ENCODE results near the gene SNX33. TPM values are rescaled to one million over a fixed set of nuclear protein-coding genes. Genes with fewer than 3 reads are reported as not detected.
A peak's percentile ranks its signal among the peaks of the same experiment; 100 is the strongest.

SNX33 gene
- total and polyA plus RNA-seq, 2 of the 13 experiments (the other 11 are each of a cell fraction or from before 2014, with no cell fraction given): 11.0 to 11.6 TPM

DNA sequence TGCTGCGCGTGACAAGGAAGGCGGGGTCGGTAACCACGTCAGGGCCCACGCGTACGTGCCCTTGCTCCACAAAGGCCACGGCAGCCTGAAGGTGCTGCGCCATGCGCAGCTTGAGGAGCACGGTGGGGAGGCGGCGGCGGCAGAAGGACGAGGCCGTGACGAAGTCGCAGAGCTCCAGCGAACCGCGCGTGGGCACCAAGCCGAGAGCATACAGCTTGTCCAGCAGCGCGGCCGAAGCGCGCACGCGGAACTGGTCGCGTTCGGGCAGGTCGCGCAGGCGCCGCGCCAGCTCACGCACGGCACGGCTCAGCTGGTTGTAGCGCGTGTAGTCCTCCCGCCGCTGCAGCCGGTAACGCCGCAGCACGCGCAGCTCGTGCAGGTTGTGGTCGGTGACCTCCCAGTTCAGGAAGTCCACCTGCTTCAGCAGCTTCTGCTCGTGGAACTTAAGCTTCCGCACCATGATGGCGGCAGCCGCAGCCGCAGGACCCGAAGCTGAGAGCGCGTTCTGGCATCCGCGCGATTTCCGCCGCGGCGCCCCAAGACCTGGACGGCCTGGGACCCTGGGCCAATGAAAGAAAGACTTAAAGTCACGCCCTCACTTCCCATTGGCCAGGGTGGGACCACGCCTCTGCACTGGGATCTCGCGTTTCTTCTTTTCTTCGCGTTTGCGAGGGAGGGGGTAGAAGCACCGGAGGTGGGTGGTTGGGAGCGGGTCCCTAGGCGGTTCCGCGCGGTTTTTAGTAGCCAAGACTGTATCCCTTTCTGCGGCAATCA is 7.8 kb upstream of the SNX33 start, which contains the start of gene IMP3 (continued):
- TF ChIP-seq GABPB1 (CRISPR knock-in tag; IDR thresholded peaks at IDR 0.05): peak; percentile 94
- TF ChIP-seq, protein P1, sequence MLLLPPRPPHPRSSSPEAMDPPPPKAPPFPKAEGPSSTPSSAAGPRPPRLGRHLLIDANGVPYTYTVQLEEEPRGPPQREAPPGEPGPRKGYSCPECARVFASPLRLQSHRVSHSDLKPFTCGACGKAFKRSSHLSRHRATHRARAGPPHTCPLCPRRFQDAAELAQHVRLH (CRISPR knock-in tag; IDR thresholded peaks at IDR 0.05; ENCODE audit: borderline replicate concordance, low read depth): peak; percentile 10; the same call in 1 of the 2 replicates
- peak; percentile 75 for TF ChIP-seq RXRA (CRISPR knock-in tag; IDR thresholded peaks at IDR 0.05)
- TF ChIP-seq ZFP36 (IDR thresholded peaks at IDR 0.05; ENCODE audit: borderline replicate concordance, low read depth, low read length, partially characterized antibody): no peak
- no peak for TF ChIP-seq CEBPG (CRISPR knock-in tag; IDR thresholded peaks at IDR 0.05)
- TF ChIP-seq, protein P2, sequence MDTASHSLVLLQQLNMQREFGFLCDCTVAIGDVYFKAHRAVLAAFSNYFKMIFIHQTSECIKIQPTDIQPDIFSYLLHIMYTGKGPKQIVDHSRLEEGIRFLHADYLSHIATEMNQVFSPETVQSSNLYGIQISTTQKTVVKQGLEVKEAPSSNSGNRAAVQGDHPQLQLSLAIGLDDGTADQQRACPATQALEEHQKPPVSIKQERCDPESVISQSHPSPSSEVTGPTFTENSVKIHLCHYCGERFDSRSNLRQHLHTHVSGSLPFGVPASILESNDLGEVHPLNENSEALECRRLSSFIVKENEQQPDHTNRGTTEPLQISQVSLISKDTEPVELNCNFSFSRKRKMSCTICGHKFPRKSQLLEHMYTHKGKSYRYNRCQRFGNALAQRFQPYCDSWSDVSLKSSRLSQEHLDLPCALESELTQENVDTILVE (CRISPR knock-in tag; IDR thresholded peaks at IDR 0.05): peak; percentile 91
- TF ChIP-seq IKZF4 (CRISPR knock-in tag; IDR thresholded peaks at IDR 0.05; ENCODE audit: borderline replicate concordance, low read depth, not compliant biosample characterization): peak; percentile 95
- TF ChIP-seq ZMAT3 (CRISPR knock-in tag; conservative IDR thresholded peaks at IDR 0.05): peak; percentile 97
- 0 out of 2 replicates have a peak, but pooled peaks have one; percentile 29 for TF ChIP-seq NFE2L1 (CRISPR knock-in tag; IDR thresholded peaks at IDR 0.05; ENCODE audit: borderline replicate concordance)
- TF ChIP-seq, protein P3, sequence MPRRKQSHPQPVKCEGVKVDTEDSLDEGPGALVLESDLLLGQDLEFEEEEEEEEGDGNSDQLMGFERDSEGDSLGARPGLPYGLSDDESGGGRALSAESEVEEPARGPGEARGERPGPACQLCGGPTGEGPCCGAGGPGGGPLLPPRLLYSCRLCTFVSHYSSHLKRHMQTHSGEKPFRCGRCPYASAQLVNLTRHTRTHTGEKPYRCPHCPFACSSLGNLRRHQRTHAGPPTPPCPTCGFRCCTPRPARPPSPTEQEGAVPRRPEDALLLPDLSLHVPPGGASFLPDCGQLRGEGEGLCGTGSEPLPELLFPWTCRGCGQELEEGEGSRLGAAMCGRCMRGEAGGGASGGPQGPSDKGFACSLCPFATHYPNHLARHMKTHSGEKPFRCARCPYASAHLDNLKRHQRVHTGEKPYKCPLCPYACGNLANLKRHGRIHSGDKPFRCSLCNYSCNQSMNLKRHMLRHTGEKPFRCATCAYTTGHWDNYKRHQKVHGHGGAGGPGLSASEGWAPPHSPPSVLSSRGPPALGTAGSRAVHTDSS (CRISPR knock-in tag; conservative IDR thresholded peaks at IDR 0.05): no peak
- no peak for TF ChIP-seq ZNF775 (CRISPR knock-in tag; IDR thresholded peaks at IDR 0.05; ENCODE audit: borderline replicate concordance)
- TF ChIP-seq, protein P4, sequence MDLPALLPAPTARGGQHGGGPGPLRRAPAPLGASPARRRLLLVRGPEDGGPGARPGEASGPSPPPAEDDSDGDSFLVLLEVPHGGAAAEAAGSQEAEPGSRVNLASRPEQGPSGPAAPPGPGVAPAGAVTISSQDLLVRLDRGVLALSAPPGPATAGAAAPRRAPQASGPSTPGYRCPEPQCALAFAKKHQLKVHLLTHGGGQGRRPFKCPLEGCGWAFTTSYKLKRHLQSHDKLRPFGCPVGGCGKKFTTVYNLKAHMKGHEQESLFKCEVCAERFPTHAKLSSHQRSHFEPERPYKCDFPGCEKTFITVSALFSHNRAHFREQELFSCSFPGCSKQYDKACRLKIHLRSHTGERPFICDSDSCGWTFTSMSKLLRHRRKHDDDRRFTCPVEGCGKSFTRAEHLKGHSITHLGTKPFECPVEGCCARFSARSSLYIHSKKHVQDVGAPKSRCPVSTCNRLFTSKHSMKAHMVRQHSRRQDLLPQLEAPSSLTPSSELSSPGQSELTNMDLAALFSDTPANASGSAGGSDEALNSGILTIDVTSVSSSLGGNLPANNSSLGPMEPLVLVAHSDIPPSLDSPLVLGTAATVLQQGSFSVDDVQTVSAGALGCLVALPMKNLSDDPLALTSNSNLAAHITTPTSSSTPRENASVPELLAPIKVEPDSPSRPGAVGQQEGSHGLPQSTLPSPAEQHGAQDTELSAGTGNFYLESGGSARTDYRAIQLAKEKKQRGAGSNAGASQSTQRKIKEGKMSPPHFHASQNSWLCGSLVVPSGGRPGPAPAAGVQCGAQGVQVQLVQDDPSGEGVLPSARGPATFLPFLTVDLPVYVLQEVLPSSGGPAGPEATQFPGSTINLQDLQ (CRISPR knock-in tag; IDR thresholded peaks at IDR 0.05): peak; percentile 83; the same call in 1 of the 2 replicates
- TF ChIP-seq SP140L (CRISPR knock-in tag; IDR thresholded peaks at IDR 0.05; ENCODE audit: borderline replicate concordance): no peak
- TF ChIP-seq TARDBP (CRISPR knock-in tag; IDR thresholded peaks at IDR 0.05): peak; percentile 93
- no peak for TF ChIP-seq GATAD2A (CRISPR knock-in tag; IDR thresholded peaks at IDR 0.05)
- peak; percentile 26; the same call in 1 of the 2 replicates for TF ChIP-seq ZZZ3 (CRISPR knock-in tag; IDR thresholded peaks at IDR 0.05; ENCODE audit: borderline replicate concordance)
- TF ChIP-seq, protein P5, sequence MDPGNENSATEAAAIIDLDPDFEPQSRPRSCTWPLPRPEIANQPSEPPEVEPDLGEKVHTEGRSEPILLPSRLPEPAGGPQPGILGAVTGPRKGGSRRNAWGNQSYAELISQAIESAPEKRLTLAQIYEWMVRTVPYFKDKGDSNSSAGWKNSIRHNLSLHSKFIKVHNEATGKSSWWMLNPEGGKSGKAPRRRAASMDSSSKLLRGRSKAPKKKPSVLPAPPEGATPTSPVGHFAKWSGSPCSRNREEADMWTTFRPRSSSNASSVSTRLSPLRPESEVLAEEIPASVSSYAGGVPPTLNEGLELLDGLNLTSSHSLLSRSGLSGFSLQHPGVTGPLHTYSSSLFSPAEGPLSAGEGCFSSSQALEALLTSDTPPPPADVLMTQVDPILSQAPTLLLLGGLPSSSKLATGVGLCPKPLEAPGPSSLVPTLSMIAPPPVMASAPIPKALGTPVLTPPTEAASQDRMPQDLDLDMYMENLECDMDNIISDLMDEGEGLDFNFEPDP (CRISPR knock-in tag; conservative IDR thresholded peaks at IDR 0.05): no peak
- no peak; the same call in 1 of the 2 replicates for TF ChIP-seq ZSCAN25 (CRISPR knock-in tag; IDR thresholded peaks at IDR 0.05)
- TF ChIP-seq ZNF230 (CRISPR knock-in tag; IDR thresholded peaks at IDR 0.05): peak; percentile 94
- no peak for TF ChIP-seq PHF5A (CRISPR knock-in tag; IDR thresholded peaks at IDR 0.05; ENCODE audit: low read depth, unreplicated experiment)
- TF ChIP-seq ZSCAN30 (CRISPR knock-in tag; IDR thresholded peaks at IDR 0.05): no peak
